UCSD-AML1 (cell line): ENCODE results near the gene TRPV3.

ENCODE experiments used
- DNase-seq: peaks from one replicate; lab custom pipeline; 2025; ENCODE audit not compliant: unreplicated experiment; lab: John Stamatoyannopoulos, UW

TRPV3 gene

GRCh38 chr17:3547628-3548027, 10.0 kb downstream of the TRPV3 start:
- no peak for DNase-seq

DNA sequence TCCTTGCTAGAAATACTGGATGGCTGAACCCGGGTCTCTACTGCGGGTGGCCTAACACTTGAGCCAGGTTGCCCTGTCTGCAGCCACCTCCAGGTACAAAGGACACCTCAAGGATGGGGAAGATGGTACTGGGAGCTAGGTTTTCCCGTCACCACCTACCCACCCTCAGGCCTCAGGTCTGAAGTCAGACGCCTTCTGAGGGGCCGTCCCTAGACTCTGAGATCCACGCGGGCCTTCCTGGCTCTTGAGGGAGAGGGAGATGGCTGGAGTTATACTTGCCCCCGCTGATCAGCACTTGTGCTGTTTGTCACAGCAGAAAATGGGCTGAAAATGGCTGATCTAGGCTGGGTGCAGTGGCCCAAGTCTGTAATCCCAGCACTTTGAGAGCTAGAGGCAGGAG, 10.6 kb downstream of the TRPV3 start:
- no peak for DNase-seq

DNA sequence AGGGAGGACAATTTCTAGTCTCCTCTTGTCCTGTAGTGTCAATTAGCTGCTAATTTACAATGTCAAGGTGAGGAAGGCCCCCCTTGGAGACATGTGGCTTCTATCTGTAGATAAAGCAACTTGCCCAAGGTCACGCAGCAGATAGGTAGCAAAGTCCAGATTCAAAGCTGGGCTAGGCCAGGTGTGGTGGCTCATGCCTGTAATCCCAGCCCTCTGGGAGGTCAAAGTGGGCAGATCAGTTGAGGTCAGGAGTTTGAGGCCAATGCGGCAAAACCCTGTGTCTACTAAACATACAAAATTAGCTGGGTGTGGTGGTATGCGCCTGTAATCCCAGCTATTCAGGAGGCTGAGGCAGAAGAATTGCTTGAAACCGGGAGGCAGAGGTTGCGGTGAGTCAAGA, 11.1 kb downstream of the TRPV3 start:
- DNase-seq = no peak

- no peak for DNase-seq
These were observed 12.5 kb downstream of the TRPV3 start for GRCh38 chr17:3545151-3545550.

DNA sequence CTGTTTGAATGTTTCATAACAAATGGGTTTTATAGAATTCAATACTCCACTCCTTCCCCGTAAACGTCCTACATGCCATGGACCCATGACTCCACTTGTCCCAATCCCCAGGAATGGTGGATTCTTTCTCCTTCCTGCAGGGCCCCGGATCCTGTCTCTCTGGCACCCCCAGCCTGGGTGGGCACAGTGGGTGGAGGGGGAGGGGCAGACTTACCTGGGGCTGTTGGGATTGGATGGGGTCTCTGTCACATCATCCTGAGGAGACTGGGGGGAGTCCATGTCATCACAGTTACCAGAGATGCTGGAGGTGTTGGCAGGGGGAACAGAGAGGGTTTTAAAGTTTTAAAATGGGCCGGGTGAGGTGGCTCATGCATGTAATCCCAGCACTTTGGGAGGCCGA, 13.2 kb downstream of the TRPV3 start:
- DNase-seq = no peak

DNA sequence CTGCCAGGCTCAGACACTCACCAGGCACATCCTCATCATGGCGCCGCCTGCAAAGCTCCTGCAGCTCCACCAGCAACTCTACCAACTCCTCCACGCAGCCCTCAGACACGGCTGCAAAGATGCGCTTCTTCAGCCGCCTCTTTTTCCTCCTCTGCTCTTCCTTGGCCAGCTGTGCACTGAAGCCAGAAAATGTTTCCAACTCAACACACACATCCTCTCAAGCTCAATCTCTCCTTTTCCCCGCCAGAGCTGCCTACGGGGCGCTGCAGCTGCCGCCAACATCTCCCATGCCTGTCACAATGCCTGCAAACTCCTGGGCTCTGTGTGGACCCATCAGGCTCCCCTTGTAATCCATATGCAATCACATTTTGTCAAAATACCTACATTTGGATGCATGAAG, 14.2 kb downstream of the TRPV3 start:
- DNase-seq = no peak

GRCh38 chr17:3542410-3543088, 15.1 kb downstream of the TRPV3 start:
- no peak for DNase-seq

DNA sequence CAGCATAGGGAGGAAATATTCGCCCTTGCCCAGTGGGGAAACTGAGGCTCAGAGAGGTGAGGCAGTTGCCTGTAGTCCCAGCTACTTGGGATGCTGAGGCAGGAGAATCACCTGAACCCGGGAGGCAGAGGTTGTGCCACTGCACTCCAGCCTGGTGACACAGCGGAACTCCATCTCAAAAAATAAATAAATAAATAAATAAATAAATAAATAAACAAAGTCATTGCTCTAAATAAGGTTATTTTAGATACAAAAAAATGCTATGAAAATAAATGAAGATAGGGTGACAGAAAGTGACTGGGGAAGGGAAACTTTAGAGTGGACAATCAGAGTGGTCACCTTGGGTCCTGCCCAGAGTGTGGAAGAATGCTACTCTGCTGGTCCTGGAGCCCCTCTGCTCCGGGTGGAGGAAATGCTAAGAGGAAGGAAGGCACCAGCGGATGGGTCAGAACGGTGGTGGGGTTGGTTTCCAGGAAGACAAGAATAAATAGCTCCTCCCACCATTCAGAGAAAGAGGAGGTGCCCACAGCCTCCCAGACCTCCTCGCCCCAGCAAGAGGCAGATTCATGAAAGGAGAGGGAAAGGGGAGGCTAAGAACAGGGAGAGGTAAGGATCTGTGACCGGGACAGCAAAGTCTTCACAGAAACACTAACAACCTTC, 17.6 kb downstream of the TRPV3 start:
- no peak for DNase-seq

DNA sequence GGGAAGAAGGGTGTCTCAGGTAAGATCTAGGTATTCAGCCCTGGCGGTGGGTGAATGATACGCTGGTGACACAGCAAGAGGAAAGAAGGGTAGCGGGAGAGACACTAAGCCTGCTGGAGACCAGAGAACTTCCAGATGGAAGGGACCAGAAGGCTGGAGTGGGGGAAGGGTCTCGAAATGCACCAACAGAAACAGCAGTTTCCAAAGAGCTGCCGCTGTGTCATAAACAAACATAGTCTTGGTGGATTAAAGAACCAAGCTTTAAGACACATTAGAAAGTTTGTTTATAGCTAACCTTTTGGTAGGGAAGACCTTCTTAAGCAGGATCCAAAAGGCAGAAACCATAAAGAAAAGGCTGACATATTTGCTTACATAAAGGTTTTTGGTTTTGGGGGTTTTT, 20.9 kb downstream of the TRPV3 start:
- no peak for DNase-seq

DNA sequence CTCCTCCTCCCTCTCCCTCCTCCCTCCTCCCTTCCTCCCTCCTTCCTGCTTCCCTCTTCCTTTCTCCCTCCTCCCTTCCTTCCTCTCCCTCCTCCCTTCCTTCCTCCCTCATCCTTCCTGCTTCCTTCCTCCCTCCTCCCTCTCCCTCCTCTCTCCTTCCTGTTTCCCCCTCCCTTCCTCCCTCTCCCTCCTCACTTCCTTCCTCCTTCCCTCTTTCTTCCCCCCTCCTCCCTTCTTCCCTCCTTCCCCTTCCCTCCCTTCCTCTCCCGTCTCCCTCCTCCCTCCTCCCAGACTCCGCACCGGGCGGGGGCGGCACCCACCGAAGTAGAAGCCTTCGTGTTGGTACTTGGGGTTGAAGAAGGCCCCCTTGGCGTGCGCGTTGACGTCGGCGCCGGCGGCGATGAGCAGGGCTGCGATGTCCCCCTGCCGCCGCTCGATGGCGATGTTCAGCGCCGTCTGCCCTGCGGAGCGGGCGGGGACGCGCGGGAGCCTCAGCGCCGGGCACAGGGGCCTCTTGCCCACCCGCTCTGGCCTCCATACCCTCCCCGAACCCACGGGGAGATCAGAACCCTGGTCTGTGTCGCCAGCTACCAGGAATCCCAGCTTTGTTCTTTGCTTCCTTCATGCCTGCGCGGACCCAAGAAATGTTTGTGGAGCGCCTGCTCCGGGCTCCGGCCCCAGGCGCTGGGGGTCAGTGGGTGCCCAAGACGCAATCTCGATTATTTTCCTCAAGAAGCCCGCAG, 22.2 kb downstream of the TRPV3 start:
- no peak for DNase-seq

DNA sequence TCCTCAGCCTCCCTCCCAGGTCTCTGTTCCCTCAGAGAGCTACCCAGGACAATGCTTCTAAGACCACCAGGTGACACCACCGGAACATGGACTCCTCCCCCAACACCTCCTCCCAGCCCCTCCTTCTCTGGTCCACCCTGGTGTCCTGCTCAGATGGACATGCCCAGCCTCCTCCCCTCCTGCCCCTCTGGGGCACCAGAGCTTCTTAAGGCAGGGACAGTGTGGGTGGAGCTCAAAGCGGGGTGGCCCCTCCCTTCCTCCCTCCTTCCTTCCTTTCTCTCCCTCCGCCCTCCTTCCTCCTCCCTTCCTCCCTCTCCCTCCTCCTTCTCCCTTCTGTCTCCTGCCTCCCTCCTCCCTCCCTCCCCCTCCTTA, 22.7 kb downstream of the TRPV3 start:
- DNase-seq = peak; percentile 18

- DNase-seq = no peak
These were observed 23.9 kb downstream of the TRPV3 start for GRCh38 chr17:3533752-3534151.

DNA sequence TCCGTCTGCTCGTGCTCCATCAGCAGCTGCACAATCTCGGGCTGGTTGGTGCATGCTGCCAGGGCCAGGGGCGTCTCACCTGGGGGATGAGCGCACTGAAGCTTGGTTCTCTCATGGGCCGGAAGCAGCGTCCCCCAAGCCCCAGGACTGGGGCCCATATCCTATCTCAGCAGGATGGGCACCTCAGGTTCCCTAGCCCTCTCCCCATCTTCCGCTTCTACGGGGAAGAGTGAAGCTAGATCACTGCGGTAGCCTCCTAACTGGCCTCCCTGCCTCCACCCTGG, 24.8 kb downstream of the TRPV3 start:
- no peak for DNase-seq

GRCh38 chr17:3532106-3532858, 25.3 kb downstream of the TRPV3 start:
- DNase-seq = no peak

- no peak for DNase-seq
These were observed 26.1 kb downstream of the TRPV3 start for GRCh38 chr17:3531266-3532101.

DNA sequence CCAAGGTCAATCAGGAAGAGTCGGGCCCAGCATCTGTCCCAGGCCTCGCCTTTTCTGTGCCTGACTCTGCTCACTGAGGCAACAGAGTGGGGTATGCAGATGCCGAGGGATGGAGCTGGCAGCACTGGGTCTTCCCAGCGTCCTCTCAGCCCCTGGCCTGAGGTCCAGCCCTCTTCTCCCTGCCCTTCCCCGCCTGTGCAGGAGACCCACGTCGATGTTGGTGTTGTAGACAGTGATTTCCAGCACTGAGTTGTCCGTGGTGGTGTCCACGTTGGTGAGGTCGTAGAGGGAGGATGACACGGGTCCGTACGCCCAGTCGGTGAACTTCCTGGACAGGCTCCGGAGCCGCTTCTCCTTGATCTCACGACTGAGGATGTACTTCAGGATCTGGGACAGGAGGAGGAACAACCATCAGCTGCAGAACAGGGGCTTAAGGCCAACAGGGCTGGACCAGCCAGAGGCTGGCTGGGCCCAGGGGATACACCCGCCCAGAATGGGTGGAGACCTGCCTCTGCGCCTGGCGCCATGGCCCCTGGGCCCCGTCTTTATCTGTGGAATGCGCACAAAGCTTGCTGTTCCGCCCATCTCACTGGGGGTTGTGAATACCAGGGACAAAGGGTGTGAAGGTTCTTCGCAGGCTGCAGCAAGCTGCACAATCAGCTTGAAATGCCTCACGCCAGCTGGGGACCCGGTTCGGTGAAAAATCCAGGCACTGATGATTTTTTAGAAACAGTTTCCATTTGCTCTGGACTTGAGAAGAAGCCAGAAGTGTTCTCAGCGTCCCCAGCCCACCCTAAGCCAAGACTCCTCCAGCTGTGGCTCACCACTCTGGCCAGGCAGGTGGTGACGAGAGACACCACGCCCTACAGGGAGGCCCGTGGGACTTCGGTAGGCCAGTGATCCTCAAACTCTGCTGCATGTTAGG, 27.5 kb downstream of the TRPV3 start:
- DNase-seq = no peak

DNA sequence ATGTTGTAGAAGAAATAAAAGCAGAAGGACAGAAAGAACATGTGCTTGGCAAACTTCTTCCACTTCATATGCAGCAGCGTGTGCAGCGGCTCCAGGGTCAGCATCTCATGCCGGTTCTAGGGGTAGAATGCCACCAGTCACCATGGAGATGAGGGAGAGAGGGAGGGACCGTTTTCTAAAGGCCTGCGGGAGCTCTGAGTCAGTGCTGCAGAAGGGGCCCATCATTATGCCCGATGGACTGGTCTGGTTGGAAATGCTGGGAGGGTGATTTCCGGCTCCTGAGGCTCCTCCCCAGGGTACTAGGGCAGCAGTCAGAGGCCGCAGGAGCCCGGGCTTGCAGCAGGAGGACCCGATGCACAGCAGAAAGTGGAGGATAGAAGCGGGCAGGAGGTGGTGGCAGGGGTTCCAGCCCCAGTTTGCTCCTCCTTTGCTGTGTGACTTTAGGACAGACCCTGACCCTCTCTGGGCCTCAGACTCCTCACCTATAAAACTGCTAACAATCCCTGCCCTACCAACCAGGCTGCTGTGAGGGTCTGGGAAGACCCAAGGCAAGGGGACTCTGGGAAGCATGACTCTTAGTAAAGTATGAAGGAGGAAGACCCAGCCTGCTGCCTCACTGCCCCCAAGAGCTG, 28.6 kb downstream of the TRPV3 start:
- DNase-seq = peak; percentile 51

GRCh38 chr17:3528403-3528851, 29.2 kb downstream of the TRPV3 start:
- peak; percentile 72 for DNase-seq

- DNase-seq = no peak
These were observed 29.7 kb downstream of the TRPV3 start for GRCh38 chr17:3527896-3528295.
